HepG2 (cell line): ENCODE measurements around the gene AKR1C4. TPM values are rescaled to one million over a fixed set of nuclear protein-coding genes. Genes with fewer than 3 reads are reported as not detected.

ENCODE experiments used
- FOXC1 ChIP-seq: sonication (generic); formaldehyde crosslinking; IDR thresholded peaks from 2 replicates; pipeline ENCODE4 v1.8.0; 2022; ENCODE audit warnings: mild to moderate bottlenecking, missing genetic modification reagents, borderline replicate concordance
- ISL2 ChIP-seq: sonication (generic); formaldehyde crosslinking; IDR thresholded peaks from 2 replicates; pipeline ENCODE4 v1.5.0; 2020; ENCODE audit warnings: missing genetic modification reagents
- JARID2 ChIP-seq: sonication (generic); formaldehyde crosslinking; IDR thresholded peaks from 2 replicates; pipeline ENCODE4 v1.8.1; 2023; ENCODE audit warnings: missing genetic modification reagents, inconsistent platforms; ENCODE audit not compliant: insufficient replicate concordance
- KDM2A ChIP-seq: sonication (generic); formaldehyde crosslinking; IDR thresholded peaks from 2 replicates; pipeline ENCODE4 v1.4.0; 2020; ENCODE audit warnings: low read depth, missing genetic modification reagents, borderline replicate concordance
- MIER3 ChIP-seq: IDR thresholded peaks from 2 replicates; pipeline ENCODE4 v1.6.1; 2016; ENCODE audit warnings: missing compliant biosample characterization, borderline replicate concordance
- PCBP2 ChIP-seq: fragments of 200-400 bp; formaldehyde crosslinking; optimal IDR thresholded peaks from 2 replicates; pipeline ENCODE3; 2018; ENCODE audit warnings: low read length, low read depth; ENCODE audit not compliant: poor library complexity, severe bottlenecking
- RCOR2 ChIP-seq: IDR thresholded peaks from 2 replicates; pipeline ENCODE4 v1.6.1; 2016; ENCODE audit warnings: missing biosample characterization, missing genetic modification reagents
- SALL2 ChIP-seq: sonication (generic); formaldehyde crosslinking; IDR thresholded peaks from 2 replicates; pipeline ENCODE4 v1.8.1; 2023; ENCODE audit warnings: mild to moderate bottlenecking, missing genetic modification reagents, inconsistent platforms
- SIN3B ChIP-seq: fragments of 150-350 bp; IDR thresholded peaks from 2 replicates; pipeline ENCODE4 v1.6.1; 2014; ENCODE audit warnings: low read length
- TBP ChIP-seq: sonication (generic); formaldehyde crosslinking; IDR thresholded peaks from 2 replicates; pipeline ENCODE4 v1.5.0; 2020; ENCODE audit warnings: missing genetic modification reagents
- ZC3H13 ChIP-seq: sonication (generic); formaldehyde crosslinking; IDR thresholded peaks from 2 replicates; pipeline ENCODE4 v1.8.1; 2023; ENCODE audit warnings: mild to moderate bottlenecking, missing genetic modification reagents, moderate library complexity
- ZFAT ChIP-seq: sonication (generic); formaldehyde crosslinking; conservative IDR thresholded peaks from 2 replicates; pipeline ENCODE4 v1.8.1; 2023; ENCODE audit warnings: missing genetic modification reagents, inconsistent platforms
- ZNF263 ChIP-seq: sonication (generic); formaldehyde crosslinking; IDR thresholded peaks from 2 replicates; pipeline ENCODE4 v1.4.0; 2020; ENCODE audit warnings: missing genetic modification reagents
- ZNF264 ChIP-seq: sonication (generic); formaldehyde crosslinking; IDR thresholded peaks from 2 replicates; pipeline ENCODE4 v1.4.0; 2020; ENCODE audit warnings: missing genetic modification reagents
- ZNF510 ChIP-seq: sonication (generic); formaldehyde crosslinking; IDR thresholded peaks from 2 replicates; pipeline ENCODE4 v1.4.0; 2020; ENCODE audit warnings: low read depth, mild to moderate bottlenecking, missing genetic modification reagents
- ZNF619 ChIP-seq: sonication (generic); formaldehyde crosslinking; IDR thresholded peaks from 2 replicates; pipeline ENCODE4 v1.4.0; 2020; ENCODE audit warnings: mild to moderate bottlenecking, missing genetic modification reagents
- ZNF749 ChIP-seq: sonication (generic); formaldehyde crosslinking; IDR thresholded peaks from 2 replicates; pipeline ENCODE4 v1.8.0; 2022; ENCODE audit warnings: mild to moderate bottlenecking, missing genetic modification reagents, moderate library complexity, borderline replicate concordance
- ZNF766 ChIP-seq: sonication (generic); formaldehyde crosslinking; IDR thresholded peaks from 2 replicates; pipeline ENCODE4 v1.5.0; 2020; ENCODE audit warnings: missing genetic modification reagents, borderline replicate concordance
- ZSCAN20 ChIP-seq: sonication (generic); formaldehyde crosslinking; IDR thresholded peaks from 2 replicates; pipeline ENCODE4 v1.4.0; 2020; ENCODE audit warnings: missing genetic modification reagents, mild to moderate bottlenecking, borderline replicate concordance
- polyA plus RNA-seq, 8 experiments: library from polyadenylated mRNA; depleted of rRNA in 3 of 8; stranded (reverse) in 7 of 8; unstranded in 1 of 8; fragments of >200 nt; fragmentation: Illumina TruSeq in 4 of 8; extraction: Trizol in 4 of 8; gene quantifications; 2 replicates each; pipeline versions ENCODE4 v1.2.1 to v1.2.3, GENCODE V29; 2011 to 2016; ENCODE audit warnings: low read depth in 4 of 8, missing spikeins in 1 of 8, mixed read lengths in 1 of 8; ENCODE audit not compliant: insufficient read depth in 1 of 8
- total RNA-seq, 5 experiments: library from RNA; depleted of rRNA; stranded (reverse); fragments of >200 nt; fragmentation: Illumina TruSeq; extraction: Trizol; gene quantifications; 2 replicates each; pipeline ENCODE4 v1.2.3, GENCODE V29; 2016; ENCODE audit warnings: low read depth in 1 of 5
- TF ChIP-seq, protein P1 (sequence below): sonication (generic); formaldehyde crosslinking; IDR thresholded peaks from 2 replicates; pipeline ENCODE4 v1.5.1; 2020; ENCODE audit warnings: missing genetic modification reagents, mild to moderate bottlenecking, borderline replicate concordance
- TF ChIP-seq, protein P2 (sequence below): sonication (generic); formaldehyde crosslinking; IDR thresholded peaks from 2 replicates; pipeline ENCODE4 v1.8.1; 2023; ENCODE audit warnings: missing genetic modification reagents, inconsistent platforms, borderline replicate concordance
- TF ChIP-seq, protein P3 (sequence below): sonication (generic); formaldehyde crosslinking; IDR thresholded peaks from 2 replicates; pipeline ENCODE4 v1.9.0; 2022; ENCODE audit warnings: low read depth, missing genetic modification reagents
- TF ChIP-seq, protein P4 (sequence below): sonication (generic); formaldehyde crosslinking; IDR thresholded peaks from 2 replicates; pipeline ENCODE4 v1.9.0; 2021; ENCODE audit warnings: missing genetic modification reagents, borderline replicate concordance

Gene AKR1C4
- total and polyA plus RNA-seq, 2 of the 13 experiments (the other 11 are each of a cell fraction or from before 2014, with no cell fraction given) = 0.18 to 1.3 TPM

DNA sequence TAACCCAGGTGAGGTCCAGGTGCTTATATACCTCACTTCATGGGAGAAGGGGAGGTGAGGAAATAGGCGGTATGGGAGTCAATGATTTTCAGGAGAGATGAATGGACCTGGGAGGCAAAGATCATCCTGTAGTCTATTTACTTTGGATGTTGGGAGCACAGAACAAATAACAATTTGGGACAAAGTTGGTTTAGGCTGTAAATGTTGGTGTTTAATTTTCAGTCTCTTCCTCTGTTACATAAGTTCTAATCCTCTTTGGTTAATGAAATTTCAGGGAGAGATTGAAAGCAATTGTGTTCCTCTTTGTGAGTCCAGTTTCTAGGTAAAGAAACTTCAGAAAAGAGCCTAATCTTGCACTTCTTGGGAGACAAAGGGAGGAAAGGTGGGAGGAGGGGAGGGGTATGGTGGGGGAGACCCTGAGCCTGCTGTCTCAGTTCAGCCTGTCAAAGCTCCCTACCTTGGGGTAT lies 46.9 kb downstream of the AKR1C4 start (continued):
- TF ChIP-seq KDM2A (CRISPR knock-in tag) (no peak), FOXC1 (CRISPR knock-in tag) (no peak), ZNF264 (peak; percentile 69; the same call in 1 of the 2 replicates), JARID2 (no peak), ZNF510 (no peak), ZNF749 (CRISPR knock-in tag) (no peak), PCBP2 (no peak), ZC3H13 (CRISPR knock-in tag) (no peak), TBP (no peak), SIN3B (no peak), MIER3 (CRISPR knock-in tag) (peak; percentile 85), ISL2 (CRISPR knock-in tag) (peak; percentile 97), ZNF619 (CRISPR knock-in tag) (no peak), SALL2 (CRISPR knock-in tag) (peak; percentile 51; the same call in 1 of the 2 replicates), RCOR2 (peak; percentile 98), ZSCAN20 (no peak), ZNF263 (CRISPR knock-in tag) (peak; percentile 34; the same call in 1 of the 2 replicates), ZNF766 (CRISPR knock-in tag) (no peak), ZFAT (CRISPR knock-in tag) (no peak)
- TF ChIP-seq, protein P1, sequence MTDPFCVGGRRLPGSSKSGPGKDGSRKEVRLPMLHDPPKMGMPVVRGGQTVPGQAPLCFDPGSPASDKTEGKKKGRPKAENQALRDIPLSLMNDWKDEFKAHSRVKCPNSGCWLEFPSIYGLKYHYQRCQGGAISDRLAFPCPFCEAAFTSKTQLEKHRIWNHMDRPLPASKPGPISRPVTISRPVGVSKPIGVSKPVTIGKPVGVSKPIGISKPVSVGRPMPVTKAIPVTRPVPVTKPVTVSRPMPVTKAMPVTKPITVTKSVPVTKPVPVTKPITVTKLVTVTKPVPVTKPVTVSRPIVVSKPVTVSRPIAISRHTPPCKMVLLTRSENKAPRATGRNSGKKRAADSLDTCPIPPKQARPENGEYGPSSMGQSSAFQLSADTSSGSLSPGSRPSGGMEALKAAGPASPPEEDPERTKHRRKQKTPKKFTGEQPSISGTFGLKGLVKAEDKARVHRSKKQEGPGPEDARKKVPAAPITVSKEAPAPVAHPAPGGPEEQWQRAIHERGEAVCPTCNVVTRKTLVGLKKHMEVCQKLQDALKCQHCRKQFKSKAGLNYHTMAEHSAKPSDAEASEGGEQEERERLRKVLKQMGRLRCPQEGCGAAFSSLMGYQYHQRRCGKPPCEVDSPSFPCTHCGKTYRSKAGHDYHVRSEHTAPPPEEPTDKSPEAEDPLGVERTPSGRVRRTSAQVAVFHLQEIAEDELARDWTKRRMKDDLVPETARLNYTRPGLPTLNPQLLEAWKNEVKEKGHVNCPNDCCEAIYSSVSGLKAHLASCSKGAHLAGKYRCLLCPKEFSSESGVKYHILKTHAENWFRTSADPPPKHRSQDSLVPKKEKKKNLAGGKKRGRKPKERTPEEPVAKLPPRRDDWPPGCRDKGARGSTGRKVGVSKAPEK (CRISPR knock-in tag) = no peak
- TF ChIP-seq, protein P2, sequence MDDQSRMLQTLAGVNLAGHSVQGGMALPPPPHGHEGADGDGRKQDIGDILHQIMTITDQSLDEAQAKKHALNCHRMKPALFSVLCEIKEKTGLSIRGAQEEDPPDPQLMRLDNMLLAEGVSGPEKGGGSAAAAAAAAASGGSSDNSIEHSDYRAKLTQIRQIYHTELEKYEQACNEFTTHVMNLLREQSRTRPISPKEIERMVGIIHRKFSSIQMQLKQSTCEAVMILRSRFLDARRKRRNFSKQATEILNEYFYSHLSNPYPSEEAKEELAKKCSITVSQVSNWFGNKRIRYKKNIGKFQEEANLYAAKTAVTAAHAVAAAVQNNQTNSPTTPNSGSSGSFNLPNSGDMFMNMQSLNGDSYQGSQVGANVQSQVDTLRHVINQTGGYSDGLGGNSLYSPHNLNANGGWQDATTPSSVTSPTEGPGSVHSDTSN (CRISPR knock-in tag) = no peak
- TF ChIP-seq, protein P3, sequence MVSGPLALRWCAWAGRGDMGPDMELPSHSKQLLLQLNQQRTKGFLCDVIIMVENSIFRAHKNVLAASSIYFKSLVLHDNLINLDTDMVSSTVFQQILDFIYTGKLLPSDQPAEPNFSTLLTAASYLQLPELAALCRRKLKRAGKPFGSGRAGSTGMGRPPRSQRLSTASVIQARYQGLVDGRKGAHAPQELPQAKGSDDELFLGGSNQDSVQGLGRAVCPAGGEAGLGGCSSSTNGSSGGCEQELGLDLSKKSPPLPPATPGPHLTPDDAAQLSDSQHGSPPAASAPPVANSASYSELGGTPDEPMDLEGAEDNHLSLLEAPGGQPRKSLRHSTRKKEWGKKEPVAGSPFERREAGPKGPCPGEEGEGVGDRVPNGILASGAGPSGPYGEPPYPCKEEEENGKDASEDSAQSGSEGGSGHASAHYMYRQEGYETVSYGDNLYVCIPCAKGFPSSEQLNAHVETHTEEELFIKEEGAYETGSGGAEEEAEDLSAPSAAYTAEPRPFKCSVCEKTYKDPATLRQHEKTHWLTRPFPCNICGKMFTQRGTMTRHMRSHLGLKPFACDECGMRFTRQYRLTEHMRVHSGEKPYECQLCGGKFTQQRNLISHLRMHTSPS (CRISPR knock-in tag) = no peak
- TF ChIP-seq, protein P4, sequence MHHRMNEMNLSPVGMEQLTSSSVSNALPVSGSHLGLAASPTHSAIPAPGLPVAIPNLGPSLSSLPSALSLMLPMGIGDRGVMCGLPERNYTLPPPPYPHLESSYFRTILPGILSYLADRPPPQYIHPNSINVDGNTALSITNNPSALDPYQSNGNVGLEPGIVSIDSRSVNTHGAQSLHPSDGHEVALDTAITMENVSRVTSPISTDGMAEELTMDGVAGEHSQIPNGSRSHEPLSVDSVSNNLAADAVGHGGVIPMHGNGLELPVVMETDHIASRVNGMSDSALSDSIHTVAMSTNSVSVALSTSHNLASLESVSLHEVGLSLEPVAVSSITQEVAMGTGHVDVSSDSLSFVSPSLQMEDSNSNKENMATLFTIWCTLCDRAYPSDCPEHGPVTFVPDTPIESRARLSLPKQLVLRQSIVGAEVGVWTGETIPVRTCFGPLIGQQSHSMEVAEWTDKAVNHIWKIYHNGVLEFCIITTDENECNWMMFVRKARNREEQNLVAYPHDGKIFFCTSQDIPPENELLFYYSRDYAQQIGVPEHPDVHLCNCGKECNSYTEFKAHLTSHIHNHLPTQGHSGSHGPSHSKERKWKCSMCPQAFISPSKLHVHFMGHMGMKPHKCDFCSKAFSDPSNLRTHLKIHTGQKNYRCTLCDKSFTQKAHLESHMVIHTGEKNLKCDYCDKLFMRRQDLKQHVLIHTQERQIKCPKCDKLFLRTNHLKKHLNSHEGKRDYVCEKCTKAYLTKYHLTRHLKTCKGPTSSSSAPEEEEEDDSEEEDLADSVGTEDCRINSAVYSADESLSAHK = no peak
